Measurements from ENCODE around the gene IMPA2.

IMPA2 gene

GRCh38 chr18:12046751-12047335 is 65.5 kb downstream of the IMPA2 start:
- no peak overlapping the region for H3K9ac ChIP-seq (ENCODE audit: low read length)
- no peaks in the 10 kb centered on the region for H3K4me1 ChIP-seq (ENCODE audit: control insufficient read depth, low read depth, low read length)
- H3K27ac ChIP-seq (ENCODE audit: low read length) = no peak overlapping the region
- H3K36me3 ChIP-seq (ENCODE audit: control insufficient read depth, low read depth, low read length) = no peaks in the 10 kb centered on the region
- H3K27me3 ChIP-seq (ENCODE audit: control insufficient read depth, insufficient read depth, low read length) = no peaks in the 10 kb centered on the region
- no peak overlapping the region for H3K4me3 ChIP-seq (ENCODE audit: low read length)
- no peaks in the 10 kb centered on the region for H3K9me3 ChIP-seq (ENCODE audit: control insufficient read depth, low read depth, low read length)

DNA sequence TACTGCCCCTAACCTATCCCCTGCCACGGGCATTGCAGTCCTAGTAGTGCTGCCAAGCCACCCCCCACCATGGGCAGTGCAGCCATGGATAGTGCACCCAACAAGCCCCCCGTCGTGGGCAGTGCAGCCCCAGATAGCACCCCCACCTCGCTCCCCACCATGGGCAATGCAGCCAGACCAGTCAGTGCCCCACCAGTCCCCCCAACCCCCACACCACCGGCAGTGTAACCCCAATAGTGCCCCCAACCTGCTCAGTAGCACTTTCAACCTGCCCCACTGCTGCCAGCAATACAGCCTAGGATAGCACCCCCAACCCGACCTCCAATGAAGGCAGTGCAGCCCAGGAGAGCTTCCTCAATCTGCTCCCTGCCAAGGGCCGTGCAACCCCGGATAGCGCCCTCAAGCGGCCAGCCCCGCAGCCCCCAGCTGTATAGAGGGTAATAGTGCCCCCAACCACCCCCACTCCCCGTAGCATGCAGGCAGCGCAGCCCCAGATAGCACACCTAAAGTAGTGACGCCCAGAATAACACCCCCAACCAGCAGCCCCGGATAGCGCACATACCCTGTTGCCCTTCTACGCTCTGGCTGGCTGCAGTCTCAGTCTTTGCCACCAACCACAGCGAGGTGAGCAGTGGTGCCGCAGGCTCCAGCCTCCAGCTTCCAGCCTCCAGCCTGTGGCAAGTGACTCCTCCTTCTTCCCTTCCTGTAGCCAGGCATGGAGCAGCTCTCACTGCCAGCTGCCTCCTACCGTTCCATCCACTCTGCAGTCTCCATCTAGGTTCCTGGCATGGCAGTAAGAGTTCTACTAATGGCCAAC is 66.9 kb downstream of the IMPA2 start:
- Histone ChIP-seq H3K9me3 (ENCODE audit: control insufficient read depth, low read depth, low read length) (no peaks in the 10 kb centered on the region), H3K4me3 (ENCODE audit: low read length) (no peak overlapping the region), H3K36me3 (ENCODE audit: control insufficient read depth, low read depth, low read length) (no peaks in the 10 kb centered on the region), H3K27me3 (ENCODE audit: control insufficient read depth, insufficient read depth, low read length) (no peaks in the 10 kb centered on the region), H3K4me1 (ENCODE audit: control insufficient read depth, low read depth, low read length) (no peaks in the 10 kb centered on the region), H3K27ac (ENCODE audit: low read length) (no peak overlapping the region), H3K9ac (ENCODE audit: low read length) (no peak overlapping the region)

GRCh38 chr18:12048827-12049175 is 67.5 kb downstream of the IMPA2 start:
- Histone ChIP-seq H3K4me3 (ENCODE audit: low read length) (no peak overlapping the region), H3K36me3 (ENCODE audit: control insufficient read depth, low read depth, low read length) (no peaks in the 10 kb centered on the region), H3K27me3 (ENCODE audit: control insufficient read depth, insufficient read depth, low read length) (no peaks in the 10 kb centered on the region), H3K9ac (ENCODE audit: low read length) (no peak overlapping the region), H3K4me1 (ENCODE audit: control insufficient read depth, low read depth, low read length) (no peaks in the 10 kb centered on the region), H3K9me3 (ENCODE audit: control insufficient read depth, low read depth, low read length) (no peaks in the 10 kb centered on the region), H3K27ac (ENCODE audit: low read length) (no peak overlapping the region)

GRCh38 chr18:12049978-12050811 is 68.9 kb downstream of the IMPA2 start:
- Histone ChIP-seq H3K36me3 (ENCODE audit: control insufficient read depth, low read depth, low read length) (no peaks in the 10 kb centered on the region), H3K27ac (ENCODE audit: low read length) (no peak overlapping the region), H3K4me1 (ENCODE audit: control insufficient read depth, low read depth, low read length) (no peaks in the 10 kb centered on the region), H3K27me3 (ENCODE audit: control insufficient read depth, insufficient read depth, low read length) (no peaks in the 10 kb centered on the region), H3K9ac (ENCODE audit: low read length) (no peak overlapping the region), H3K4me3 (ENCODE audit: low read length) (no peak overlapping the region), H3K9me3 (ENCODE audit: control insufficient read depth, low read depth, low read length) (no peaks in the 10 kb centered on the region)

- Histone ChIP-seq H3K36me3 (ENCODE audit: control insufficient read depth, low read depth, low read length) (no peaks in the 10 kb centered on the region), H3K27ac (ENCODE audit: low read length) (no peak overlapping the region), H3K9me3 (ENCODE audit: control insufficient read depth, low read depth, low read length) (no peaks in the 10 kb centered on the region), H3K4me1 (ENCODE audit: control insufficient read depth, low read depth, low read length) (no peaks in the 10 kb centered on the region), H3K27me3 (ENCODE audit: control insufficient read depth, insufficient read depth, low read length) (no peaks in the 10 kb centered on the region), H3K4me3 (ENCODE audit: low read length) (no peak overlapping the region), H3K9ac (ENCODE audit: low read length) (no peak overlapping the region)
These were observed 71.6 kb downstream of the IMPA2 start for GRCh38 chr18:12052866-12053265.

- Histone ChIP-seq H3K36me3 (ENCODE audit: control insufficient read depth, low read depth, low read length) (no peaks in the 10 kb centered on the region), H3K4me3 (ENCODE audit: low read length) (no peak overlapping the region), H3K9ac (ENCODE audit: low read length) (no peak overlapping the region), H3K4me1 (ENCODE audit: control insufficient read depth, low read depth, low read length) (no peaks in the 10 kb centered on the region), H3K9me3 (ENCODE audit: control insufficient read depth, low read depth, low read length) (no peaks in the 10 kb centered on the region), H3K27ac (ENCODE audit: low read length) (no peak overlapping the region), H3K27me3 (ENCODE audit: control insufficient read depth, insufficient read depth, low read length) (no peaks in the 10 kb centered on the region)
These were observed 72.0 kb downstream of the IMPA2 start for GRCh38 chr18:12053289-12053688.

- H3K4me1 ChIP-seq (ENCODE audit: control insufficient read depth, low read depth, low read length) = no peaks in the 10 kb centered on the region
- H3K4me3 ChIP-seq (ENCODE audit: low read length) = no peak overlapping the region
- H3K27ac ChIP-seq (ENCODE audit: low read length) = no peak overlapping the region
- no peak overlapping the region for H3K9ac ChIP-seq (ENCODE audit: low read length)
- no peaks in the 10 kb centered on the region for H3K27me3 ChIP-seq (ENCODE audit: control insufficient read depth, insufficient read depth, low read length)
- no peaks in the 10 kb centered on the region for H3K36me3 ChIP-seq (ENCODE audit: control insufficient read depth, low read depth, low read length)
- H3K9me3 ChIP-seq (ENCODE audit: control insufficient read depth, low read depth, low read length) = no peaks in the 10 kb centered on the region
These were observed 75.0 kb downstream of the IMPA2 start for GRCh38 chr18:12056034-12056883.

GRCh38 chr18:12056884-12057402 is 75.6 kb downstream of the IMPA2 start:
- H3K9me3 ChIP-seq (ENCODE audit: control insufficient read depth, low read depth, low read length) = no peaks in the 10 kb centered on the region
- H3K27me3 ChIP-seq (ENCODE audit: control insufficient read depth, insufficient read depth, low read length) = no peaks in the 10 kb centered on the region
- H3K27ac ChIP-seq (ENCODE audit: low read length) = no peak overlapping the region
- no peak overlapping the region for H3K9ac ChIP-seq (ENCODE audit: low read length)
- no peak overlapping the region for H3K4me3 ChIP-seq (ENCODE audit: low read length)
- no peaks in the 10 kb centered on the region for H3K36me3 ChIP-seq (ENCODE audit: control insufficient read depth, low read depth, low read length)
- no peaks in the 10 kb centered on the region for H3K4me1 ChIP-seq (ENCODE audit: control insufficient read depth, low read depth, low read length)

GRCh38 chr18:12057419-12058039 is 76.2 kb downstream of the IMPA2 start:
- Histone ChIP-seq H3K27me3 (ENCODE audit: control insufficient read depth, insufficient read depth, low read length) (no peaks in the 10 kb centered on the region), H3K9ac (ENCODE audit: low read length) (no peak overlapping the region), H3K4me1 (ENCODE audit: control insufficient read depth, low read depth, low read length) (no peaks in the 10 kb centered on the region), H3K4me3 (ENCODE audit: low read length) (no peak overlapping the region), H3K27ac (ENCODE audit: low read length) (no peak overlapping the region), H3K9me3 (ENCODE audit: control insufficient read depth, low read depth, low read length) (no peaks in the 10 kb centered on the region), H3K36me3 (ENCODE audit: control insufficient read depth, low read depth, low read length) (no peaks in the 10 kb centered on the region)

DNA sequence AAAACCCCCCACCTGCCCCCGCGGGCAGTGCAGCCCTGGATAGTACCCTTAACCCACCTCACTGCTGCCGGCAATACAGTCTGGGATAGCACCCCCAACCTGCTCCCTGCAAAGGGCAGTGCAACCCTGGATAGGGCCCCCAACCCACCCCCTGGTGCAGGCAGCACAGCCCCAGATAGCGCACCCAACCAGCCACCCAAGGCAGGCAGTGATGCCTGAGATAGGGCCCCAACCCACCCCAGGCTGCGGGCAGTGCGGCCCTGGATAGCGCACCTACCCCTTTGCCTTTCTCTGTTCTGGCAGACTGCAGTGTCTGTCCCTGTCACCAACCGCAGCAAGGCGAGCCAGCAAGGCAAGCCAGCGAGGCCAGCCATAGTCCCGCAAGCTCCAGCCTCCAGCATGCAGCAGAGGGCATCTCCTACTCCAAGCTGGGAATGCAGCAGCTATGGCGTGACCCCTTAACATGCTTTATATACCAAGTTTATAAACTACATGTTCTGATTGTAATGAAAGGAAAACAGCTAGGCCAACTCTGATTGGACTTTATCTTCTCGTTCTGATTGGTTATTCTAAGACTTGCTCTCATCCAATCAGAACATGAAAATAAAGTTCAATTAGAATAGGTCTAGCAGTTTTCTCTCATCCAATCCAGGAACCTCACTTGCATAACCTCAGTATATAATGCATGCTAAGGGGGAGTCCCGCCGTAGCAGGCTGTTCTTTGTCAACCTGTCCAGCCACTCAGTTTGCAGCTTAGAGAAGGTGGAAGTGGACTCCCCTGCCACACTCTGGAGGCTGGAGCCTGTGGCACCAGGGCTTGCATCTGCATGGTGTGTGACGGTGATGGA is 78.3 kb downstream of the IMPA2 start:
- H3K27me3 ChIP-seq (ENCODE audit: control insufficient read depth, insufficient read depth, low read length) = no peaks in the 10 kb centered on the region
- H3K36me3 ChIP-seq (ENCODE audit: control insufficient read depth, low read depth, low read length) = no peaks in the 10 kb centered on the region
- no peaks in the 10 kb centered on the region for H3K9me3 ChIP-seq (ENCODE audit: control insufficient read depth, low read depth, low read length)
- H3K4me1 ChIP-seq (ENCODE audit: control insufficient read depth, low read depth, low read length) = no peaks in the 10 kb centered on the region
- H3K4me3 ChIP-seq (ENCODE audit: low read length) = no peak overlapping the region
- no peak overlapping the region for H3K9ac ChIP-seq (ENCODE audit: low read length)
- H3K27ac ChIP-seq (ENCODE audit: low read length) = no peak overlapping the region
